Measurements from ENCODE around the gene OPN5.

Gene OPN5

DNA sequence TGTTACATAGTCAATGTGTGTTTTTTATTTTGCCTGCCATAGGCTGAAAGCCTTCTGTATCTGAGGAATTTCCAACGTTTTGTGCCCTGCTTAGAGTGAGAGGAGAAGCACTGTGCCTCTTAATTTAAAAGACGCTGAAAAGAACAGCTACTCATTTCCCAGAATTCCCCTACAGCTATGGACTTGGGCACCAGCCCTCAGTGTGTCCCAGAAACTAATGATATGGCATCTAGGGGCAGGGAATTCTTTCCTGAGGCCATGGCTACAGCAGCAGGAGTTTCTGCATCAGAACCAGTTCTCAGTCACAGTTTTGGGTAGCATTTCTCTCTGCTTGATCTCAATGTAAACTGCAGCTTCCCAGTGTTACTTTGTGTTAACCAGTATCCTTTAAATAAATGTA lies 20.2 kb downstream of the OPN5 start:
- H4K20me1 ChIP-seq (ENCODE audit: insufficient read depth): no peaks in the 10 kb centered on the region
- H3K27me3 ChIP-seq (ENCODE audit: insufficient read depth, low read depth): no peaks in the 10 kb centered on the region
- H3K4me1 ChIP-seq (ENCODE audit: low read depth, poor library complexity, severe bottlenecking): no peaks in the 10 kb centered on the region
- H3K79me2 ChIP-seq (ENCODE audit: insufficient read depth, low read depth): no peaks in the 10 kb centered on the region
- no peak overlapping the region for H3K4me2 ChIP-seq
- H3K27ac ChIP-seq: no peak overlapping the region
- no peak overlapping the region for H3K4me3 ChIP-seq (IDR thresholded peaks at IDR 0.05; ENCODE audit: insufficient read depth, low read depth, low read length)
- H3K36me3 ChIP-seq (ENCODE audit: insufficient read depth): no peaks in the 10 kb centered on the region
- H2AFZ ChIP-seq (ENCODE audit: low read depth): no peak overlapping the region
- TF ChIP-seq, protein P1, sequence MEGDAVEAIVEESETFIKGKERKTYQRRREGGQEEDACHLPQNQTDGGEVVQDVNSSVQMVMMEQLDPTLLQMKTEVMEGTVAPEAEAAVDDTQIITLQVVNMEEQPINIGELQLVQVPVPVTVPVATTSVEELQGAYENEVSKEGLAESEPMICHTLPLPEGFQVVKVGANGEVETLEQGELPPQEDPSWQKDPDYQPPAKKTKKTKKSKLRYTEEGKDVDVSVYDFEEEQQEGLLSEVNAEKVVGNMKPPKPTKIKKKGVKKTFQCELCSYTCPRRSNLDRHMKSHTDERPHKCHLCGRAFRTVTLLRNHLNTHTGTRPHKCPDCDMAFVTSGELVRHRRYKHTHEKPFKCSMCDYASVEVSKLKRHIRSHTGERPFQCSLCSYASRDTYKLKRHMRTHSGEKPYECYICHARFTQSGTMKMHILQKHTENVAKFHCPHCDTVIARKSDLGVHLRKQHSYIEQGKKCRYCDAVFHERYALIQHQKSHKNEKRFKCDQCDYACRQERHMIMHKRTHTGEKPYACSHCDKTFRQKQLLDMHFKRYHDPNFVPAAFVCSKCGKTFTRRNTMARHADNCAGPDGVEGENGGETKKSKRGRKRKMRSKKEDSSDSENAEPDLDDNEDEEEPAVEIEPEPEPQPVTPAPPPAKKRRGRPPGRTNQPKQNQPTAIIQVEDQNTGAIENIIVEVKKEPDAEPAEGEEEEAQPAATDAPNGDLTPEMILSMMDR (conservative IDR thresholded peaks at IDR 0.05; ENCODE audit: low read depth, low read length): no peak
- H3K9ac ChIP-seq: no peak overlapping the region

DNA sequence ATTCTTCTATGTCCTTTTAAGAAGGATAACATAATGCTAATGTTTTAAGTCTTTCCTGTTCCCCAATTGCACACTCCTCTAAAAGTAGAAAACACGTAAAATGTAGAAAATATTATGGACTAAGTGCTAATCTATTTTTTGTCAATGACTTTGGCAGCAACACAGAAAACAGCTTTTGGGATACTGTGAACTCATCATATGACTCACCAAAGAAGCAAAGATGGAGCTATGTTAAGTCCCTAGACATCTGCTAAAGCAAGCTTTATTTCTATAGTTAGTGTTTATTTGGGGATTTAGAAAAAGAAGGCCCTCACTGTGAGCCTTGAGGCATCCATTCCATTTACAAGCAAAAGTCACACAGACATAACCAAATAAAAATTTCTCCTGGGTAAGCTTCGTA lies 23.0 kb downstream of the OPN5 start:
- no peak overlapping the region for H3K4me2 ChIP-seq
- H3K4me1 ChIP-seq (ENCODE audit: low read depth, poor library complexity, severe bottlenecking): no peaks in the 10 kb centered on the region
- no peaks in the 10 kb centered on the region for H3K79me2 ChIP-seq (ENCODE audit: insufficient read depth, low read depth)
- no peaks in the 10 kb centered on the region for H4K20me1 ChIP-seq (ENCODE audit: insufficient read depth)
- no peak overlapping the region for H3K9ac ChIP-seq
- H3K4me3 ChIP-seq (IDR thresholded peaks at IDR 0.05; ENCODE audit: insufficient read depth, low read depth, low read length): no peak overlapping the region
- no peak overlapping the region for H2AFZ ChIP-seq (ENCODE audit: low read depth)
- no peak overlapping the region for H3K27ac ChIP-seq
- TF ChIP-seq, protein P1 (conservative IDR thresholded peaks at IDR 0.05; ENCODE audit: low read depth, low read length): no peak
- no peaks in the 10 kb centered on the region for H3K27me3 ChIP-seq (ENCODE audit: insufficient read depth, low read depth)
- no peaks in the 10 kb centered on the region for H3K36me3 ChIP-seq (ENCODE audit: insufficient read depth)

DNA sequence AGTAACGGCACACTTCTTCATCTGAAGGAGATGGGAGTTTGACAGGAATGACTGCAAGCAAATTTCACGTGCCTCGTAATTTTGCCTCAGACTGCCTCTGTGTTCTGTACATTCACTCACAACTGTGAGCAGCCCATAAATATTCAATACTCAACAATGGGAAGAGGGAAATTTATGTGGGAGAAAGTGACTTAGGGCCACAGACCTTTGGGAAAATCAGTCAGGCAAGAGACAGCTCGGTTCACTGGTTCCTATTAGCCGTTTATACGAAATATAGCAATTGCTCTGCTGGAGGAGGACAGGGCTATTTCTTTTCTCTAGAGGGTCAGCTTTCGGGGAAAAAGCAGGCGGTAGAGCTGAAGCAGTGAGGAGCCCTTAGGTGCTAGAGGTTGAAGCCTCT lies 28.0 kb downstream of the OPN5 start:
- Histone ChIP-seq H3K36me3 (ENCODE audit: insufficient read depth) (no peaks in the 10 kb centered on the region), H3K4me3 (IDR thresholded peaks at IDR 0.05; ENCODE audit: insufficient read depth, low read depth, low read length) (no peak overlapping the region), H3K27ac (no peak overlapping the region), H4K20me1 (ENCODE audit: insufficient read depth) (no peaks in the 10 kb centered on the region), H3K4me2 (no peak overlapping the region), H2AFZ (ENCODE audit: low read depth) (no peak overlapping the region), H3K27me3 (ENCODE audit: insufficient read depth, low read depth) (no peaks in the 10 kb centered on the region), H3K79me2 (ENCODE audit: insufficient read depth, low read depth) (no peaks in the 10 kb centered on the region), H3K9ac (no peak overlapping the region), H3K4me1 (ENCODE audit: low read depth, poor library complexity, severe bottlenecking) (no peaks in the 10 kb centered on the region)
- TF ChIP-seq, protein P1 (conservative IDR thresholded peaks at IDR 0.05; ENCODE audit: low read depth, low read length): no peak

DNA sequence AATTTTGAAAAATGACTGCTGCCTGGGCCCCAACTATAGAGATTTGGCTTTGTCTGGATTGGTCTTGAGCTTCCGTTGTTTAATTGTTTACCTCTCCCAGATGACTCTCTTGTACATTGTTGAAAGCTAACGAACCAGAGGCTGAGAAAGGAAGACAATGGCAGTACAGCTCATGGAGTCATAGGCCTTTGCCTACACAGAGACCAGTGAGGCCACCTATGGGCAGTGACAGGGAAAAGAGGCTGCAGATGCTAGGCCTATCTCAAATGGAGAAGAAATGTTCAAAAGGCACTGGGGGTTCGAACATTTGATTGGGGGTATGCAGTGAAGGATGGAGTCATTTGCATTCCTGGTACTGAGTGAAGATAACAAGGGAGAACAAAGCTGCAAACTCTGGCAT lies 29.1 kb downstream of the OPN5 start:
- Histone ChIP-seq H4K20me1 (ENCODE audit: insufficient read depth) (no peaks in the 10 kb centered on the region), H3K27ac (no peak overlapping the region), H3K4me2 (no peak overlapping the region), H3K4me3 (IDR thresholded peaks at IDR 0.05; ENCODE audit: insufficient read depth, low read depth, low read length) (no peak overlapping the region), H3K79me2 (ENCODE audit: insufficient read depth, low read depth) (no peaks in the 10 kb centered on the region), H3K9ac (no peak overlapping the region), H3K36me3 (ENCODE audit: insufficient read depth) (no peaks in the 10 kb centered on the region), H3K27me3 (ENCODE audit: insufficient read depth, low read depth) (no peaks in the 10 kb centered on the region), H2AFZ (ENCODE audit: low read depth) (no peak overlapping the region), H3K4me1 (ENCODE audit: low read depth, poor library complexity, severe bottlenecking) (no peaks in the 10 kb centered on the region)
- TF ChIP-seq, protein P1 (conservative IDR thresholded peaks at IDR 0.05; ENCODE audit: low read depth, low read length): no peak

DNA sequence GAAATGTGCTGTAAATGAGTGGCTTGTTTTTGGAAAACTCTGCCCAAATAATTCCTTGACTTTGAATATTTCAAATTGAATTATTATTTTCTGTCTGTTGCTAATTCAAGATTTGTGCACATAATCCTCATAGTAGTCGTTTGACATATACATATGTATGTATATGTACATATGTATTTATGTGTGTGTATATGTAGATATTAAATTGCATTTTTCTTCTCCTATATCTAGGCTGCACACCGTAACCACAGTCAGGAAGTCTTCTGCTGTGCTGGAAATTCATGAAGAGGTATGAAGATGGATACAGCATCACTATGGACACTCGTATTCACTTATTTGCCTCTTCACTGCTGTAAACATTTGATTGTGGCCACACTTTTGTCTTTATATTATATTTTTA lies 29.6 kb downstream of the OPN5 start:
- Histone ChIP-seq H3K79me2 (ENCODE audit: insufficient read depth, low read depth) (no peaks in the 10 kb centered on the region), H3K4me1 (ENCODE audit: low read depth, poor library complexity, severe bottlenecking) (no peaks in the 10 kb centered on the region), H3K36me3 (ENCODE audit: insufficient read depth) (no peaks in the 10 kb centered on the region), H3K4me2 (no peak overlapping the region), H2AFZ (ENCODE audit: low read depth) (no peak overlapping the region), H4K20me1 (ENCODE audit: insufficient read depth) (no peaks in the 10 kb centered on the region), H3K9ac (no peak overlapping the region), H3K27me3 (ENCODE audit: insufficient read depth, low read depth) (no peaks in the 10 kb centered on the region), H3K4me3 (IDR thresholded peaks at IDR 0.05; ENCODE audit: insufficient read depth, low read depth, low read length) (no peak overlapping the region), H3K27ac (no peak overlapping the region)
- TF ChIP-seq, protein P1 (conservative IDR thresholded peaks at IDR 0.05; ENCODE audit: low read depth, low read length): no peak

Measured in KMS-11 (cell line).